A549 (cell line): ENCODE results near the gene RAD51B.

Source experiments
- RCOR1 ChIP-seq: fragments of 150-350 bp; IDR thresholded peaks from 2 replicates; pipeline ENCODE4 v1.6.1; 2014; ENCODE audit warnings: antibody characterized with exemption, low read length, low read depth
- TF ChIP-seq, protein P1 (sequence below): fragments of >200 bp; sonication (Bioruptor Twin); formaldehyde crosslinking; IDR thresholded peaks from 3 replicates; pipeline ENCODE4 v1.5.1; 2016

DNA sequence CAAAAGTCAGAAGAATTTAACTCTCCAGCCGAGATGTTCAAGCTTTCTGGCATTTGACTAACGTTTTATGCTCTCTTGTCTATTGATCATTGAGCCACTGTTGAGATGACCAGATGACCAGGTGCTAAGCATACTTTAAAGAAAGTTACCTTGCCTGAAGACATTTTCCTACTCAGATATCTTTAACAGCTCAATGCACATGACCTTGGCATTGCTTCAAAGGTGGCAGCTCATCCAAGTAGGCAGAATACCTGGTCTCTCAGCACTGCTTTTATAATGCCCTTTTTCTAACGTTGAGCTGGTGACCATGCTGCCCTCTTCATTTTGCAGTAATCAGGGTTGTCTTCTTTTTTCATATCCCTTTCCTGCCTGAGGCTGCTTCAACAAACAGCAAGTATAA, 358.1 kb downstream of the RAD51B start:
- TF ChIP-seq, protein P1, sequence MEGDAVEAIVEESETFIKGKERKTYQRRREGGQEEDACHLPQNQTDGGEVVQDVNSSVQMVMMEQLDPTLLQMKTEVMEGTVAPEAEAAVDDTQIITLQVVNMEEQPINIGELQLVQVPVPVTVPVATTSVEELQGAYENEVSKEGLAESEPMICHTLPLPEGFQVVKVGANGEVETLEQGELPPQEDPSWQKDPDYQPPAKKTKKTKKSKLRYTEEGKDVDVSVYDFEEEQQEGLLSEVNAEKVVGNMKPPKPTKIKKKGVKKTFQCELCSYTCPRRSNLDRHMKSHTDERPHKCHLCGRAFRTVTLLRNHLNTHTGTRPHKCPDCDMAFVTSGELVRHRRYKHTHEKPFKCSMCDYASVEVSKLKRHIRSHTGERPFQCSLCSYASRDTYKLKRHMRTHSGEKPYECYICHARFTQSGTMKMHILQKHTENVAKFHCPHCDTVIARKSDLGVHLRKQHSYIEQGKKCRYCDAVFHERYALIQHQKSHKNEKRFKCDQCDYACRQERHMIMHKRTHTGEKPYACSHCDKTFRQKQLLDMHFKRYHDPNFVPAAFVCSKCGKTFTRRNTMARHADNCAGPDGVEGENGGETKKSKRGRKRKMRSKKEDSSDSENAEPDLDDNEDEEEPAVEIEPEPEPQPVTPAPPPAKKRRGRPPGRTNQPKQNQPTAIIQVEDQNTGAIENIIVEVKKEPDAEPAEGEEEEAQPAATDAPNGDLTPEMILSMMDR, result no peak
- no peak for TF ChIP-seq RCOR1
